Chondrocyte (in vitro differentiated cells): ENCODE data around the gene PXT1. TPM values are rescaled to one million over a fixed set of nuclear protein-coding genes. Genes with fewer than 3 reads are reported as not detected.

ENCODE experiments used
- DNase-seq: peaks from one replicate; pipeline ENCODE4 v3.0.0; 2021; ENCODE audit warnings: mixed read lengths, low spot score
- H3K27ac Mint-ChIP-seq: one replicate; pipeline ENCODE4 v1.8.0; 2021; ENCODE audit warnings: mild to moderate bottlenecking, moderate library complexity, mixed read lengths; ENCODE audit not compliant: unreplicated experiment
- H3K27me3 Mint-ChIP-seq: 2 replicates; pipeline ENCODE4 v1.8.0; 2021; ENCODE audit warnings: low read depth, mixed read lengths
- H3K36me3 Mint-ChIP-seq: 2 replicates; pipeline ENCODE4 v1.8.0; 2021; ENCODE audit warnings: low read depth, mixed read lengths
- H3K4me1 Mint-ChIP-seq: 2 replicates; pipeline ENCODE4 v1.8.0; 2021; ENCODE audit warnings: low read depth, mild to moderate bottlenecking, mixed read lengths
- H3K4me3 Mint-ChIP-seq: one replicate; pipeline ENCODE4 v1.8.0; 2021; ENCODE audit warnings: mild to moderate bottlenecking, moderate library complexity, mixed read lengths; ENCODE audit not compliant: unreplicated experiment
- H3K9me3 Mint-ChIP-seq: 2 replicates; pipeline ENCODE4 v1.8.0; 2021; ENCODE audit warnings: low read depth, mixed read lengths
- total RNA-seq: library from RNA; stranded (reverse); gene quantifications from 3 replicates; pipeline ENCODE4 v1.2.1, GENCODE V29; 2021
- TF ChIP-seq, protein P1 (sequence below): fragments of 200-600 bp; sonication (generic); IDR thresholded peaks from 2 replicates; pipeline ENCODE4 v1.5.0; 2021; ENCODE audit warnings: antibody characterized with exemption, mild to moderate bottlenecking, moderate library complexity

Gene PXT1
- total RNA-seq, 1 donor from 2014 or later = not detected

DNA sequence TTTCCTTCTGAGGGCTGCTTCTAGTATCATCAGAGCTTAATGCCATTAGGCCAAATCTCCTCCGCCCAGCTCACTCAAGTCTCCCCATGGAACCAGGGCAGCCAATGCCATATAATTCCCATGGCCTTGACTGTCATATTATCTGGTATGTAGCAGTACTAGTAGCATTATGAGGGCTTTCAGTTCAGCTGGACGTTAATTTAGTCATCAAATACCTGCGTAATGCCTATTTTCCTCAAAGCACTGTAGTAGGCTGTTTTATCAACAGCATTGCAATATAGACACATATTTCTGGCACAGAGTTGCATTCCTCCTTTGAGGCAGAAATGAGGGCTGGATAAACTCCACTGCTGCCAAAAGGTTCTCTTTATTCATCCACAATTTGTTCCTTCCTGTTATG lies 1.8 kb upstream of the PXT1 start:
- Mint-ChIP-seq H3K27me3 (no peaks in the 10 kb centered on the region), H3K4me1 (peaks cover 42% of the 10 kb centered on the region), H3K4me3 (peak overlapping the region; percentile 94), H3K9me3 (no peaks in the 10 kb centered on the region), H3K27ac (peak overlapping the region; percentile 94), H3K36me3 (peaks cover 3% of the 10 kb centered on the region)
- DNase-seq = no peak
- TF ChIP-seq, protein P1, sequence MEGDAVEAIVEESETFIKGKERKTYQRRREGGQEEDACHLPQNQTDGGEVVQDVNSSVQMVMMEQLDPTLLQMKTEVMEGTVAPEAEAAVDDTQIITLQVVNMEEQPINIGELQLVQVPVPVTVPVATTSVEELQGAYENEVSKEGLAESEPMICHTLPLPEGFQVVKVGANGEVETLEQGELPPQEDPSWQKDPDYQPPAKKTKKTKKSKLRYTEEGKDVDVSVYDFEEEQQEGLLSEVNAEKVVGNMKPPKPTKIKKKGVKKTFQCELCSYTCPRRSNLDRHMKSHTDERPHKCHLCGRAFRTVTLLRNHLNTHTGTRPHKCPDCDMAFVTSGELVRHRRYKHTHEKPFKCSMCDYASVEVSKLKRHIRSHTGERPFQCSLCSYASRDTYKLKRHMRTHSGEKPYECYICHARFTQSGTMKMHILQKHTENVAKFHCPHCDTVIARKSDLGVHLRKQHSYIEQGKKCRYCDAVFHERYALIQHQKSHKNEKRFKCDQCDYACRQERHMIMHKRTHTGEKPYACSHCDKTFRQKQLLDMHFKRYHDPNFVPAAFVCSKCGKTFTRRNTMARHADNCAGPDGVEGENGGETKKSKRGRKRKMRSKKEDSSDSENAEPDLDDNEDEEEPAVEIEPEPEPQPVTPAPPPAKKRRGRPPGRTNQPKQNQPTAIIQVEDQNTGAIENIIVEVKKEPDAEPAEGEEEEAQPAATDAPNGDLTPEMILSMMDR = no peak

- Mint-ChIP-seq H3K27ac (peak overlapping the region; percentile 94), H3K4me3 (peak overlapping the region; percentile 94), H3K9me3 (no peaks in the 10 kb centered on the region), H3K4me1 (peaks cover 42% of the 10 kb centered on the region), H3K27me3 (no peaks in the 10 kb centered on the region), H3K36me3 (peaks cover 2% of the 10 kb centered on the region)
- TF ChIP-seq, protein P1 = peak; percentile 51
- DNase-seq = no peak
These were observed 1.1 kb upstream of the PXT1 start for GRCh38 chr6:36443471-36444428.

- peaks cover 43% of the 10 kb centered on the region for H3K4me1 Mint-ChIP-seq
- peak overlapping the region; percentile 94 for H3K4me3 Mint-ChIP-seq
- no peak for DNase-seq
- no peaks in the 10 kb centered on the region for H3K9me3 Mint-ChIP-seq
- no peaks in the 10 kb centered on the region for H3K27me3 Mint-ChIP-seq
- TF ChIP-seq, protein P1 = no peak
- no peaks in the 10 kb centered on the region for H3K36me3 Mint-ChIP-seq
- peak overlapping the region; percentile 90 for H3K27ac Mint-ChIP-seq
These were observed 467 bp downstream of the PXT1 start for GRCh38 chr6:36442103-36442670.

GRCh38 chr6:36441307-36441894 lies 1.3 kb downstream of the PXT1 start:
- TF ChIP-seq, protein P1 = no peak
- no peak for DNase-seq
- peak overlapping the region; percentile 90 for H3K27ac Mint-ChIP-seq
- H3K4me3 Mint-ChIP-seq = no peak overlapping the region
- H3K36me3 Mint-ChIP-seq = no peaks in the 10 kb centered on the region
- no peaks in the 10 kb centered on the region for H3K9me3 Mint-ChIP-seq
- peaks cover 50% of the 10 kb centered on the region for H3K4me1 Mint-ChIP-seq
- no peaks in the 10 kb centered on the region for H3K27me3 Mint-ChIP-seq

DNA sequence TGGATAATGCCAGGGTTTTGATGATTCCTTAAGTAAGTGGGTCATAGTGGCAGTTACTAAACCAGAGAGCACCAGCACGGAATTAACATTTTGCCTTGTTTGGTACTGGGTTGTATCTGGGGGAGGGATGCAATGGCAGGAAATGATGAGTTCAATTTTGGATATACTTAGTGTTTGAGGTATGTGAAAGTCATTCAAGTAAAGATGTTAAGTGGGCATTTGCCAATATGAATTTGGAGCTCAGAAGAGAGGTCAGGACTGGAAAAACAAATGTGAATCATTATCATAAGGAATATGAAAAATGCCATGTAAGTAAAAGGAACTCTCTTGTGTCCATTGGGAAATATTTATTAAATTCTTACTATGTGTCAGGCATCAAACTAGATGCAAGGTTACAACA lies 6.2 kb downstream of the PXT1 start:
- H3K27ac Mint-ChIP-seq = peak overlapping the region; percentile 75
- no peak for DNase-seq
- no peak overlapping the region for H3K4me3 Mint-ChIP-seq

More for the DNA sequence above, 6.2 kb downstream of the PXT1 start:
- no peaks in the 10 kb centered on the region for H3K9me3 Mint-ChIP-seq
- H3K36me3 Mint-ChIP-seq = no peaks in the 10 kb centered on the region
- H3K27me3 Mint-ChIP-seq = no peaks in the 10 kb centered on the region
- H3K4me1 Mint-ChIP-seq = peaks cover 41% of the 10 kb centered on the region
- TF ChIP-seq, protein P1 = no peak
